Mammary epithelial cell (primary cell): ENCODE measurements around the gene RCCD1.

ENCODE experiments used
- EZH2 ChIP-seq: IDR thresholded peaks from 2 replicates; pipeline ENCODE4 v1.6.1; 2012; ENCODE audit warnings: low read length, inconsistent platforms, borderline replicate concordance
- TF ChIP-seq, protein P1 (sequence below), 2 donors: IDR thresholded peaks in 1 of 2; conservative IDR thresholded peaks in 1 of 2; 2 replicates each; pipeline ENCODE4 v1.5.1; 2011 to 2012; ENCODE audit warnings: inconsistent platforms in 2 of 2, low read length in 2 of 2, mild to moderate bottlenecking in 2 of 2, control low read depth in 1 of 2, low read depth in 1 of 2; ENCODE audit not compliant: insufficient read depth in 1 of 2; ENCODE audit errors: extremely low read depth in 1 of 2

DNA sequence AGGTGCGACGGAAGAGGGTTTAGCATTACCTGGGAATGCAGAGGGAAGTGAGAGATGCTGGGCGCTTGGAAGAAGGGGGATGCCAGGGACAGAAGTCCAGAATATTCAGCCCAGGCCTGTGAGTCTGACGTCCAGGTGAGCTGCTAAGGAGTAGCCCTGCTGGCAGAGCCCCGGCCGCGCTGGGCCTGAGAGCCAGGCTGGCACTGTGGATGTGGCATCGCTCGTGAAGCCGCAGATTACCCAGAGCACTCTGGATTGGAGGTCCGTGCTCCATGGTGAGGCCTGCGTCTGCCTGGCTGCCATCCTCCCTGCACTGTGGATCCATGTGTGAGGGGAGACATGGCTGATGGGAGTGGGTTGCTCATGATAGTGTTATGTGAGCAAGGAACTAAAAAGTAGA lies 37.1 kb upstream of the RCCD1 start:
- TF ChIP-seq, protein P1, sequence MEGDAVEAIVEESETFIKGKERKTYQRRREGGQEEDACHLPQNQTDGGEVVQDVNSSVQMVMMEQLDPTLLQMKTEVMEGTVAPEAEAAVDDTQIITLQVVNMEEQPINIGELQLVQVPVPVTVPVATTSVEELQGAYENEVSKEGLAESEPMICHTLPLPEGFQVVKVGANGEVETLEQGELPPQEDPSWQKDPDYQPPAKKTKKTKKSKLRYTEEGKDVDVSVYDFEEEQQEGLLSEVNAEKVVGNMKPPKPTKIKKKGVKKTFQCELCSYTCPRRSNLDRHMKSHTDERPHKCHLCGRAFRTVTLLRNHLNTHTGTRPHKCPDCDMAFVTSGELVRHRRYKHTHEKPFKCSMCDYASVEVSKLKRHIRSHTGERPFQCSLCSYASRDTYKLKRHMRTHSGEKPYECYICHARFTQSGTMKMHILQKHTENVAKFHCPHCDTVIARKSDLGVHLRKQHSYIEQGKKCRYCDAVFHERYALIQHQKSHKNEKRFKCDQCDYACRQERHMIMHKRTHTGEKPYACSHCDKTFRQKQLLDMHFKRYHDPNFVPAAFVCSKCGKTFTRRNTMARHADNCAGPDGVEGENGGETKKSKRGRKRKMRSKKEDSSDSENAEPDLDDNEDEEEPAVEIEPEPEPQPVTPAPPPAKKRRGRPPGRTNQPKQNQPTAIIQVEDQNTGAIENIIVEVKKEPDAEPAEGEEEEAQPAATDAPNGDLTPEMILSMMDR (conservative IDR thresholded peaks at IDR 0.05 in 1 of 2, IDR thresholded peaks at IDR 0.05 in 1 of 2; ENCODE audit: extremely low read depth in 1 of 2, insufficient read depth in 1 of 2, low read depth in 1 of 2, low read length in 2 of 2), result no peak
- TF ChIP-seq EZH2, result no peak
